ENCODE measurements around the gene FBXO11. TPM values are rescaled to one million over a fixed set of nuclear protein-coding genes. Genes with fewer than 3 reads are reported as not detected.

The FBXO11 gene
- total RNA-seq, 1 experiment from 2014 or later: 49.3 TPM

GRCh38 chr2:47779426-47779790, 126.9 kb downstream of the FBXO11 start:
- Histone ChIP-seq H3K36me3 (ENCODE audit: low read depth) (no peaks in the 10 kb centered on the region), H3K4me2 (no peak overlapping the region), H3K4me3 (no peak overlapping the region), H3K79me2 (ENCODE audit: low read depth) (peaks cover 5% of the 10 kb centered on the region), H4K20me1 (ENCODE audit: insufficient read depth) (peaks cover 5% of the 10 kb centered on the region), H3K9me3 (ENCODE audit: insufficient read depth, low read depth) (no peaks in the 10 kb centered on the region), H3K9me2 (ENCODE audit: insufficient read depth) (no peaks in the 10 kb centered on the region), H3K4me1 (replicated peaks; ENCODE audit: insufficient read depth) (peaks cover 2% of the 10 kb centered on the region), H3K27ac (no peak overlapping the region), H3K27me3 (ENCODE audit: insufficient read depth, low read depth) (no peaks in the 10 kb centered on the region), H2AFZ (no peak overlapping the region), H3F3A (ENCODE audit: insufficient read depth, low read depth) (peaks cover 13% of the 10 kb centered on the region)
- DNase-seq: no peak
- no peak for TF ChIP-seq EZH2 (IDR thresholded peaks at IDR 0.05; ENCODE audit: low read depth)
- TF ChIP-seq, protein P1, sequence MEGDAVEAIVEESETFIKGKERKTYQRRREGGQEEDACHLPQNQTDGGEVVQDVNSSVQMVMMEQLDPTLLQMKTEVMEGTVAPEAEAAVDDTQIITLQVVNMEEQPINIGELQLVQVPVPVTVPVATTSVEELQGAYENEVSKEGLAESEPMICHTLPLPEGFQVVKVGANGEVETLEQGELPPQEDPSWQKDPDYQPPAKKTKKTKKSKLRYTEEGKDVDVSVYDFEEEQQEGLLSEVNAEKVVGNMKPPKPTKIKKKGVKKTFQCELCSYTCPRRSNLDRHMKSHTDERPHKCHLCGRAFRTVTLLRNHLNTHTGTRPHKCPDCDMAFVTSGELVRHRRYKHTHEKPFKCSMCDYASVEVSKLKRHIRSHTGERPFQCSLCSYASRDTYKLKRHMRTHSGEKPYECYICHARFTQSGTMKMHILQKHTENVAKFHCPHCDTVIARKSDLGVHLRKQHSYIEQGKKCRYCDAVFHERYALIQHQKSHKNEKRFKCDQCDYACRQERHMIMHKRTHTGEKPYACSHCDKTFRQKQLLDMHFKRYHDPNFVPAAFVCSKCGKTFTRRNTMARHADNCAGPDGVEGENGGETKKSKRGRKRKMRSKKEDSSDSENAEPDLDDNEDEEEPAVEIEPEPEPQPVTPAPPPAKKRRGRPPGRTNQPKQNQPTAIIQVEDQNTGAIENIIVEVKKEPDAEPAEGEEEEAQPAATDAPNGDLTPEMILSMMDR (conservative IDR thresholded peaks at IDR 0.05): no peak
- ChIA-PET POLR2A (ENCODE audit: unreplicated experiment) (no interaction called here), CTCF (interaction anchor here (0.7 kb wide), 1 partner anchor 26 kb away, joined by 6 read pairs; no protein-coding TSS in a partner anchor)
- no TSS peak for BruUV-seq (replicated peaks)
- intact Hi-C loops (cut with micrococcal nuclease; ENCODE audit: unreplicated experiment): no loop called here

- BruUV-seq (replicated peaks): no TSS peak
- no peaks in the 10 kb centered on the region for H3K9me3 ChIP-seq (ENCODE audit: insufficient read depth, low read depth)
- no peaks in the 10 kb centered on the region for H3K79me2 ChIP-seq (ENCODE audit: low read depth)
- H2AFZ ChIP-seq: no peak overlapping the region
- intact Hi-C loops (cut with micrococcal nuclease; ENCODE audit: unreplicated experiment): no loop called here
- ChIA-PET POLR2A (ENCODE audit: unreplicated experiment) (no interaction called here), CTCF (no interaction called here)
- H3K27me3 ChIP-seq (ENCODE audit: insufficient read depth, low read depth): no peaks in the 10 kb centered on the region
- no peaks in the 10 kb centered on the region; the same call in 1 of the 2 replicates for H3K4me1 ChIP-seq (replicated peaks; ENCODE audit: insufficient read depth)
- no peak overlapping the region for H3K4me3 ChIP-seq
- no peaks in the 10 kb centered on the region for H3K9me2 ChIP-seq (ENCODE audit: insufficient read depth)
- H3K36me3 ChIP-seq (ENCODE audit: low read depth): no peaks in the 10 kb centered on the region
- H3K4me2 ChIP-seq: no peak overlapping the region
- DNase-seq: no peak
- H3K27ac ChIP-seq: no peak overlapping the region
- no peaks in the 10 kb centered on the region for H4K20me1 ChIP-seq (ENCODE audit: insufficient read depth)
- TF ChIP-seq EZH2 (IDR thresholded peaks at IDR 0.05; ENCODE audit: low read depth): no peak
- TF ChIP-seq, protein P1 (conservative IDR thresholded peaks at IDR 0.05): no peak
- H3F3A ChIP-seq (ENCODE audit: insufficient read depth, low read depth): peaks cover 10% of the 10 kb centered on the region
Observed at GRCh38 chr2:47778698-47779425, 127.4 kb downstream of the FBXO11 start.

GRCh38 chr2:47777277-47777937, 128.9 kb downstream of the FBXO11 start:
- no TSS peak for BruUV-seq (replicated peaks)
- no peak for DNase-seq
- CTCF ChIA-PET: interaction anchor here (0.5 to 0.7 kb wide), 2 partner anchors 16 to 17 kb away, joined by 3 to 4 read pairs; no protein-coding TSS in a partner anchor

More at GRCh38 chr2:47777277-47777937, 128.9 kb downstream of the FBXO11 start:
- no peaks in the 10 kb centered on the region for H4K20me1 ChIP-seq (ENCODE audit: insufficient read depth)
- H3K4me3 ChIP-seq: no peak overlapping the region
- no peaks in the 10 kb centered on the region for H3K9me2 ChIP-seq (ENCODE audit: insufficient read depth)
- TF ChIP-seq, protein P1 (conservative IDR thresholded peaks at IDR 0.05): no peak
- no peak for TF ChIP-seq EZH2 (IDR thresholded peaks at IDR 0.05; ENCODE audit: low read depth)
- H3K36me3 ChIP-seq (ENCODE audit: low read depth): no peaks in the 10 kb centered on the region
- H3K4me2 ChIP-seq: no peak overlapping the region
- H2AFZ ChIP-seq: no peak overlapping the region
- no peaks in the 10 kb centered on the region for H3K79me2 ChIP-seq (ENCODE audit: low read depth)
- intact Hi-C loops (cut with micrococcal nuclease; ENCODE audit: unreplicated experiment): no loop called here
- H3K9me3 ChIP-seq (ENCODE audit: insufficient read depth, low read depth): no peaks in the 10 kb centered on the region
- no peaks in the 10 kb centered on the region for H3K27me3 ChIP-seq (ENCODE audit: insufficient read depth, low read depth)
- H3K4me1 ChIP-seq (replicated peaks; ENCODE audit: insufficient read depth): no peaks in the 10 kb centered on the region; the same call in 1 of the 2 replicates
- POLR2A ChIA-PET (ENCODE audit: unreplicated experiment): no interaction called here
- peaks cover 5% of the 10 kb centered on the region; the same call in 1 of the 2 replicates for H3F3A ChIP-seq (ENCODE audit: insufficient read depth, low read depth)
- no peak overlapping the region for H3K27ac ChIP-seq

Data from PC-9 (cell line).